Measurements from ENCODE around the gene REEP6.

GRCh38 chr19:1468821-1469254 lies 22.1 kb upstream of the REEP6 start:
- TF ChIP-seq CTCF (IDR thresholded peaks at IDR 0.05; ENCODE audit: control extremely low read depth in 1 of 3, insufficient read depth in 1 of 3, low read depth in 1 of 3, low read length in 3 of 3) (peak in 1 of 3 experiments; percentile 29; a peak in 2 of 4 replicates), RNF2 (IDR thresholded peaks at IDR 0.05; ENCODE audit: borderline replicate concordance, low read depth, low read length, missing control alignments, poor library complexity, severe bottlenecking) (no peak), TAF1 (IDR thresholded peaks at IDR 0.05; ENCODE audit: low read depth, low read length) (no peak), MAFK (IDR thresholded peaks at IDR 0.05; ENCODE audit: low read depth, low read length) (no peak), POLR2AphosphoS5 (IDR thresholded peaks at IDR 0.05; ENCODE audit: low read depth, low read length) (no peak), EZH2 (IDR thresholded peaks at IDR 0.05; ENCODE audit: low read depth, low read length, severe bottlenecking) (no peak), EP300 (IDR thresholded peaks at IDR 0.05; ENCODE audit: borderline replicate concordance in 1 of 2, low read depth in 2 of 2, low read length in 2 of 2) (no peak), TBP (IDR thresholded peaks at IDR 0.05; ENCODE audit: low read depth, low read length) (no peak), RFX5 (IDR thresholded peaks at IDR 0.05; ENCODE audit: borderline replicate concordance, low read depth, low read length) (no peak), POLR2A (IDR thresholded peaks at IDR 0.05; ENCODE audit: control extremely low read depth in 1 of 2, low read depth in 2 of 2, low read length in 2 of 2) (no peak; a peak in 1 of 3 replicates), RAD21 (IDR thresholded peaks at IDR 0.05 in 1 of 2, conservative IDR thresholded peaks at IDR 0.05 in 1 of 2; ENCODE audit: low read depth in 2 of 2, low read length in 2 of 2) (no peak; a peak in 1 of 4 replicates), RXRA (IDR thresholded peaks at IDR 0.05; ENCODE audit: insufficient read depth, low read depth, low read length) (no peak), SRF (IDR thresholded peaks at IDR 0.05; ENCODE audit: low read depth, low read length) (no peak)

All from H1 (cell line).